ENCODE data around the gene ZNF175.

ZNF175 gene

GRCh38 chr19:51598159-51598915, 27.3 kb downstream of the ZNF175 start:
- no peak for TF ChIP-seq CTCF (conservative IDR thresholded peaks at IDR 0.05; ENCODE audit: low read length)
- H3K4me3 ChIP-seq (ENCODE audit: low read length): no peak overlapping the region
- DNase-seq (ENCODE audit: low read depth): no peak

- DNase-seq (ENCODE audit: low read depth): no peak
- TF ChIP-seq CTCF (conservative IDR thresholded peaks at IDR 0.05; ENCODE audit: low read length): no peak
Observed at GRCh38 chr19:51599084-51599483, 28.0 kb downstream of the ZNF175 start.

GRCh38 chr19:51600940-51601580, 30.0 kb downstream of the ZNF175 start:
- H3K4me3 ChIP-seq (ENCODE audit: low read length): no peak overlapping the region
- no peak for TF ChIP-seq CTCF (conservative IDR thresholded peaks at IDR 0.05; ENCODE audit: low read length)
- no peak for DNase-seq (ENCODE audit: low read depth)

More at GRCh38 chr19:51599084-51599483, 28.0 kb downstream of the ZNF175 start:
- H3K4me3 ChIP-seq (ENCODE audit: low read length): no peak overlapping the region

GRCh38 chr19:51602189-51602854, 31.2 kb downstream of the ZNF175 start:
- no peak for DNase-seq (ENCODE audit: low read depth)
- no peak overlapping the region for H3K4me3 ChIP-seq (ENCODE audit: low read length)
- TF ChIP-seq CTCF (conservative IDR thresholded peaks at IDR 0.05; ENCODE audit: low read length): no peak

- no peak for DNase-seq (ENCODE audit: low read depth)
- no peak overlapping the region for H3K4me3 ChIP-seq (ENCODE audit: low read length)
- TF ChIP-seq CTCF (conservative IDR thresholded peaks at IDR 0.05; ENCODE audit: low read length): no peak
Observed at GRCh38 chr19:51607077-51607476, 36.0 kb downstream of the ZNF175 start.

GRCh38 chr19:51607920-51608562, 37.0 kb downstream of the ZNF175 start:
- peak; percentile 73 for DNase-seq (ENCODE audit: low read depth)
- no peak overlapping the region for H3K4me3 ChIP-seq (ENCODE audit: low read length)
- peak; percentile 82 for TF ChIP-seq CTCF (conservative IDR thresholded peaks at IDR 0.05; ENCODE audit: low read length)

Measured in AG10803 (cell line).